Stimulated activated CD4-positive, alpha-beta T cell treated with anti-CD3 and anti-CD28 coated beads, Interleukin-12 subunit alpha, Interleukin-12 subunit beta, amount 100 ng/mL, for 4 hours (primary cell): ENCODE results near the gene KLHL10.

Experiments used
- DNase-seq: peaks from one replicate; pipeline ENCODE4 v3.0.0-alpha.2; 2020

The KLHL10 gene

DNA sequence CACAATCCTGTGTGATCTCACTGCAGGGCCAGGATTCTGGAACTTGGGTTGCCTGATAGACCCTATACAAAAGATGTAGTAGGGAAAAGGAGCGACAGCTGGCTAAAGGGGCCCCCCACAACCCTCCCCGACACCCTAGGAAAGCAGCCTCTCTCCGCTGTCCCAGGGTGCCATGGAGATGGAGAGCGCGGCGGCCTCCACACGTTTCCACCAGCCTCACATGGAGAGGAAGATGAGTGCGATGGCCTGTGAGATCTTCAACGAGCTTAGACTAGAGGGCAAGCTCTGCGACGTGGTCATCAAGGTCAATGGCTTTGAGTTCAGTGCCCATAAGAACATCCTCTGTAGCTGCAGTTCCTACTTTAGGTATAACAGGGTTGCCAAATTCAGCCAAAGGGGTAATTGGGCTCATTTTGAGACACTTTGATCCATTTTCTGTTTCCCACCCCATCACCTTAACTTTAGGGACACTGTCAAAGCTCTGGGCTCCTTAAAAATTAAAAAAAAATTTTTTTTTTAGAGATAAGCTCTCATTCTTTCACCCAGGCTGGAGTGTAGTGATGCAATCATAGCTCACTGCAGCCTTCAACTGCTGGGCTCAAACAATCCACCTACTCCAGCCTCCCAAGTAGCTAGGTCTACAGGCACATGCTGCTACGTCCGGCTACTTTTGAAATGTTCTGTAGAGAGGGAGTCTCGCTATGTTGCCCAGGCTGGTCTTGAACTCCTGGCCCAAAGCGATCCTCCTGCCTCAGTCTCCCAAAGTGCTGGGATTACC is at the start of gene KLHL10:
Gene KLHL10 (plus strand): TSS at position 65 of the 778 bp plus-strand sequence. CDS start 108 bp downstream, at position 173.
- no peak for DNase-seq

DNA sequence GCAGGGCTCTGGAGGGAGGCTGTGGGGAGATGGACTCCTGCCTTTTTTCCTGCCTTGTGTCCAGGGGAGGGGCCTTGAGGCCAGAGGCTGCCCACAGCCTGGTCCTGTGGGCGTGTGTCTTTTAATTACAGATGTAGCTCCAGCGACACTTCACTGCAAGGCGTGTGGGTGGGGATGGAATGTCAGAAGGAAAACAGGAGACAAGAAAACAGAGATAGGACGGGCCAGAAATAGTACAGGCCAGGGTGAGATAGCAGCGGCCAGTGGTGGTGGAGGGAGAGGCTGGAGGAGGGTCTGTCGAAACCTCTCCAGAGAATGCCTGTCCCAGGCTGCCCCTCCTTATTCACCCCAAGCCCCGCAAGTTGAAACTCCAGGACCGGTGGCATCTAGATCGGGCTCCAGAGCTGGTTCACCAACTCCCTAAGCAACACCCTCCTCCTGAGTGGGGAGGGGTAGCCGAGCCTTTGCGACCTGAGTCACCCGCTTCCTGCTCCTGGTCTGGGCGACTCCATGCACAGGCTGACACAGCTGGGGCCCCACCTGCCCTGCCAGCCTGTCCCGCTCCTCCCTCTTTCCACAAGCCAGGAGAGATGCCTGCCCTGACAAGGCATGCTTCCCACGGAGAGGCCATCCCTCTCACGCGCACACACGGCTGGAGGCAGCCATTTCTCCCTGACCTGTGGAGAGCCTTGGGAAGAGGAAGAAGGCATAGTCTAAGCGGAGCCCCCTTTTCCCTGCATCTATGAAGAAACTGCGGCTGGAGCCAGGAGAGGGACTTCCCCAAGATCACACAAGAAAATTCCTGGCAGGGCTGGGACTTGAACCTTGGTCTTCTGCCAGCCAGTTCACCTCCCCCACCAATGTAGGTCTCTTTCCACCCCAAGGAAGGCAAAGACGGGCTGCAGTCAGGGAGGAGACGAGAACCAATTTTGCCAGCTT is 44.5 kb upstream of the KLHL10 start:
- no peak for DNase-seq

DNA sequence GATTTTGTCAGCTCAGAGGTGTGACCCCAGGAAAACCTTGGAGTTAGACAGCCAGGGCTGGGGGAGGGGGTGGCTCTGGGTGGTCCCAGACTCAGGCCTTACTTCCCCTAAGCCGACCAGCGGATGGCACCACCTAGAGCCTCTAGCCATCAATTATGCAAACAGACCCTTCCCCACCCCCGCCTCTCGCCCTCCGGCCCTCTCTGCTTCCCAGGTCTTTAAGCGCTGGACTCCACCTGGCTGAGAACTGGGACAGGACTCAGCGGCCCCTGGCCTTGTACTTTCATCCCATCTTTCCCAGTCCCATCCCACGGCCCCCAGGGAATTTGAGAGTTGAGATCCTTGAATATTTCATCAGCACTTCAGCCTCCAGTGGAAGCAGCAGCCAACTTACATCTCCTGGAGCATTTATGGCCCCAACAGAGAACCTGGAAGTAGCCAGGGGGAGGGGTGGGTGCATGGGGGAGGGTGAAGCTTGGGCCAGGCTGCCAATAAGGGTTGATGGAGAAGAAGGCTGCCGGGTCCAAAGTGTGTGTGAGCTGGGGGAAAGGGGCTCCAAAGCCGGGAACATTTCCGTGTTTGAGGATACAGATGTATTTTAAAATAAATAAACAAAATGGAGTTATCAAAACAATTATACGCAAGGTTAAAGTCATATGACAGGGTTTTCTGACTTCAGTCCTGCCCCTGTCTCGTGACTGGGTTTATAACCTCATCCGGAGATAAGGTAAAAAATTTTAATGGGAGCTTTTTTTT is 43.7 kb upstream of the KLHL10 start:
- no peak for DNase-seq

DNA sequence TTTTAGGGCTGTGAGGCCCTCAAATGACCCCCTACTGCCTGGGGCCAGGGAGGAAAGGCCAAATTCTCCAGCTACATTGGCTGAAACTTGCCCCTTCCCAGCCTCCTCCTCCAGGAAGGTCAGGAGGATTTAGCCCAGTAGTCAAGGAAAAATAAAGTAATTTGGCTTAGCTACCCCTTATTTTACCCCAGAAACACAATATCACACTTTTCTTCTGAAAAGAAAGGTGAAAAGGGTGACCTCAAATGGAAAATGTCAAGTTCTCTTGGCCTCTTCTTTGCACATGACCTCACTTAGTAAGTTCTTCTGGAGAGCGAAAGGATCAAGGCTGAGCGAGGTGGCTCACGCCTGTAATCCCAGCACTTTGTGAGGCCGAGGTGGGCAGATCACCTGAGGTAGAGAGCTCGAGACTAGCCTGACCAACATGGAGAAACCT is 43.1 kb upstream of the KLHL10 start:
- no peak for DNase-seq

GRCh38 chr17:41796121-41796895 is 41.3 kb upstream of the KLHL10 start:
- DNase-seq = no peak

DNA sequence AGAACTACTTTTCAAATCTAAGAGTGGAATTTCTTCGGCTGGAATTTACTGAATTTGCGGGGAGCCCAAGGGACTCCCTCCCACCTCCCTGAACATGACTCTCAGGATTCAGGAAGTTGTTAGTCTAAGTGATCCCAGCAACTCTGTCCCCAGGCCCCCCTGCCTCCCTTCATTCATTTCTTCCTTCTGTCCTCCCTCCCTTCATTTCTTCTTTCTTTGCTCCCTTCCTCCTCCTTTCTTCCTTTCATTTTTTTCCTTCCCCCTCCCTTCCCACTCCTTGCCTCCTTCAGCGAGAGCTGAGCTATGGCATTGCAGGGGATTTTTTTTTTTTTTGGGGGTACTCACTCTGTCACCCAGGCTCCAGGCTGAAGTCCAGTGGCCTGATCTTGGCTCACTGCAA is 40.2 kb upstream of the KLHL10 start:
- no peak for DNase-seq

GRCh38 chr17:41799366-41799765 is 38.3 kb upstream of the KLHL10 start:
- no peak for DNase-seq

GRCh38 chr17:41800601-41801373 is 36.8 kb upstream of the KLHL10 start:
- DNase-seq = no peak

DNA sequence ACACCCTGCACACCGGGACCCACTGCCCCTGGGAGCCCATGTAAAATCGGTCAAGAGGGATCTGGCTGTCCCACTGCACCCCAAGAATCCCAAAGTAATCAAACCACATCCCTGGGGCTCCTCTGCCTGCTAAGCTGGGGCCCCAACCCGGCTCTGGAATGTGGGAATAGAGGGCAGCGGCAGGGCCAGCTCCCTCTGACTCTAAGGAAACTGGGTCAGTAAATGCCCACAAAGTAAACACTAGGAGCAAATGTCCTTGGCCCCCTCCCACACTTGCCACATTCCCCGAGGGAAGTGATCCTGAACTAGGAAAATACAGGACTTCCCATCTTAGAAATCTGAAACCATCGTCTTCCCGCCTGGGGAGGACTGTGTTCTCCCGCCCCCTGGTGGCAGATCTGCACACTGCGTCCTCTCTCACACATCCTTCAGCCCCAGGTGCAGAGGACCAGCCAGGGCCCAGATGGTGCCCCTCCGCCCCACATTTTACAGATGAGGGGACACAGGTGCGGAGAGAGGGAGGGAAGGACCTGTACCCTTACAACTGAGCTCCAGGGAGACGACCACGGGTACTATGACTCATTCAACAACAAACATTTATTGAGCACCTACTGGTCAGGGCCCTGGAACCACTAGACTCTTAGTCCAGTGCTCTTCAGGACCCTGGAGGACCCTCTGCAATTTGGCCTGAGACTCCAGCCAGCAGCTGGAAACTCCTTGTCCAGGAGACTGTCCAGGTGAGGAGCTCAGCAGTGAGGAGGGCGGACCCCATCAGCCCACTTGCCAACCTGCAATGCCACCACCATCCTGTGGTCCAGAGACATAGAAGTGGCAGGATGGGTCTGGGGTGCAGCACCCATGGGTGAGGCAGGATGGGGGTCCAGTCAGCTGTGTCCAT is 36.0 kb upstream of the KLHL10 start:
- peak; percentile 76 for DNase-seq

- no peak for DNase-seq
These were observed 34.3 kb upstream of the KLHL10 start for GRCh38 chr17:41803049-41804020.

- no peak for DNase-seq
These were observed 30.8 kb upstream of the KLHL10 start for GRCh38 chr17:41806685-41807445.

DNA sequence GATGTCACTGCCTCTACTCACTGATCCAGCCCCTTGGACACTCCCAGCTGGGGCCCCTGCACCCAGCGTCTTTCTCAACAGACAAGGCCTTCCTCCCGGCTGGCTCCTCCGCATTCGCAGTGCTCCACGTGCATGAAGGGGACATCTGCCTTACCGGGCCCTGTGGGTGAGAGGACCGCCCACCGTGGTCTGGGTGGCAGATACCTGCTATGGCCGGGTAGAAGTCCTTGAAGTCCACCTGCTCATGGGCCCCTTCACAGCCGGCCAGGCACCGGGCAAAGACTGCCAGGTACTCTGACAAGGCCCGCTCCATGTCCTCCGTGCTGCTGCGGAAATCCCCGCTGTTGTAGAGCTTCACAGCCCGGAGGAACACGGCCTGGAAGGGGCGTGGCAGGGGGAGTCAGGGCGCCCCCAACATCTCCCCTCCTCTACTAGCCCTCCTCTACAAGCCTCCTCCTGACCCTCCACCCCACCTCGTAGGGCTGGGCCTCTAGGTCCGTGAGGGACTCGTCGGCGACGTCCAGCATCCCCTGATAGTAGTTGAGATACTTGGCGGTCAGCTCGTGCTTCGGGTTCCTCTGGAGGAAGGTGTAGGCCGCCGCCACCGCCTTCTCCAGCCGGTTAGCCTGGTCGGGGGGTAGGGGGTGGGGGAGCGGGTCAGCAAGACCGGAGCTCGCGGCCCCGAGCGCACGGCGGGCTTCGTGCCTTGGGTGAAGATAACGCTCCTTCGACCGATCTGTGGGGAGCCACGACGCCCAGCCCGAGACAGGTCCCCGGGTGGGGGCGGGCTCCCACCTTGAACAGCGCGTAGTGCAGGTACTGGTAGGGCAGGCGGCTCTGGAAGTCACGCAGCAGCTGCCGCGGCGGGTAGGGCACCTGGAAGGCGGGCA is 26.7 kb upstream of the KLHL10 start:
- no peak for DNase-seq

DNA sequence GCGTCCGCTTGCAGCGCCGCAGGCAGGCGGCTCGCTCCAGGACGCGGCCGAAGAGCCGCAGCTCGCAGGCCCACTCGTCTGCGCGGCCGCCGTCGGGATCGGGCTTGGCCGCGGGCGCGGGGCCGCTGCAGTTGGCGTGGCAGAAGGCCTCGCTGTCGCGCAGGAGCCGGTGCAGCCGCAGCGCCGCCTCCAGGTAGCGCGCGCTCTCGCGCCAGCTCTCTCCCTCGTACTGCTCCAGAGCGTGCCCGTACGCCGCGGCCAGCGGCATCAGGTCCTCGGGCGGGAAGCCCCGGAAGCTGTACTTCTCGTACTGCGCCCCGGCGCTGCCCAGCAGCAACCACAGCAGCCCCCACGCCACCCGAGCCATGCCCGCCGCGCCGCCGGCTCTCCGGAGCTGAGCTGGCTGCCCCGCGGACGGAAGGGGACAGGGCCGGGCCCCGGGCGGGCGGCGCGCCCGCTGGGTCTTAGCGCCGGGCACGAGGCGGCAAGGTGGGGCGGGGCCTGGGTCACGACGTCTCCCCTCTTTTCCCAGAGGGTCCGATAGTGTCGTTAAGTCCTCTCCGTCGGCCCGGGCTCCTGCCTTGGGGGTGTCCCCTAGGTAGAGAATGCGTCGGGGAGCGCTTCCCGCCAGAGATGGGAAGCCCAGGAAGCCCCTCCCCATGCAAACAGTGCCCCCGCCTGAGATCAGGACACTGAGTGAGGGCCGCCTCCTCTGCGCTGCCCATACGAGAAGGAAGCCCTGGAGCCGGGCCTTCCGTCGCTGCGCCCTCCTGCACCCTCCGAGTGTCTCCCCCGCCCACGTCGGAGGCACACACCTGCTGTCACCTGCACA is 25.9 kb upstream of the KLHL10 start, which contains the start of gene P3H4:
Gene P3H4 (minus strand): TSS at position 401 of the 832 bp plus-strand sequence. CDS start 34 bp downstream, at position 367.
- DNase-seq = peak; percentile 69

DNA sequence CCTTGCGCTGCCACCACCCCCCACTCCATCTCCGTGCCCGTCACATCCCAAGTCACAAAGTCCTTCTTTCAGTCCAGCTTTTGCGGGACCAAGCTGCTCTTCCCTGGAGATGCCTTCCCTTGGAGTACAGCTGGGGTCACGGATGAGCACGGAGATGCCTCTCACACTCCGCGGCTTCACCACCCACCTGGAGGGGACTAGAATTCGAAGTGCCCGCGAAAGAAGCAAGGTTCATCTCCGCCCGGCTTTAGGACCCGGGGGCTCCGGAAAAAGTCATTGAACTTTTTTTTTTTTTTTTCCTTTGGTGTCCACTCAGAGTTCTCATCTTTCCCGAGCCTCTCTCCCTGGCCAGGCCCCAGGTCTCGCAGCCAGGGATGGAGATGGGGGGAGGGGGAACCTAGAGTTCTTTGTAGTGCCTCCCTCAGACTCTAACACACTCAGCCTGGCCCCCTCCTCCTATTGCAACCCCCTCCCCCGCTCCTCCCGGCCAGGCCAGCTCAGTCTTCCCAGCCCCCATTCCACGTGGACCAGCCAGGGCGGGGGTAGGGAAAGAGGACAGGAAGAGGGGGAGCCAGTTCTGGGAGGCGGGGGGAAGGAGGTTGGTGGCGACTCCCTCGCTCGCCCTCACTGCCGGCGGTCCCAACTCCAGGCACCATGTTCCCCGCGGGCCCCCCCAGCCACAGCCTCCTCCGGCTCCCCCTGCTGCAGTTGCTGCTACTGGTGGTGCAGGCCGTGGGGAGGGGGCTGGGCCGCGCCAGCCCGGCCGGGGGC is 25.1 kb upstream of the KLHL10 start, which contains the start of gene FKBP10:
Gene FKBP10 (plus strand): TSS at position 624 of the 771 bp plus-strand sequence. CDS start 31 bp downstream, at position 655.
- no peak for DNase-seq

DNA sequence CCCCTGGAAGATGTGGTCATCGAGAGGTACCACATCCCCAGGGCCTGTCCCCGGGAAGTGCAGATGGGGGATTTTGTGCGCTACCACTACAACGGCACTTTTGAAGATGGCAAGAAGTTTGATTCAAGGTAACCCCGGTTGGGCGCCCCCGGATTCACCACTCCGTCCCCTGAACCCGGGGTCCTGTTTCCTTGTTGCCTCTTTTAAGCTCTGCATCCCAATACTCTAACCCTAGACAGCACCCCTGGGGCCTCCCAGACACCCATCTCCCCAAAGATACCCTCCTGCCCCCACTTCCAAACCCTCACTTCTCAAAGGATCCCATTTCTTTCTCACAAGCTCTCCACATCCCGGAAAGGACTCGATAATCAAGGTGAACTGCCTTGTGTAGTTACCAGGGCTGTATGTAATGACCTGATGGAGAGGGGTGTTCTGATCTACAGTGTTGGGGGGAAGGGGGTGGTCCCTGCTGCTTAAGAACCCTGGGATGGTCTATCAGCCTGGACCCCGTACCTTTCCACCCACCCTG is 24.4 kb upstream of the KLHL10 start:
- DNase-seq = no peak
